Measurements from ENCODE around the gene RALGAPA1.

DNA sequence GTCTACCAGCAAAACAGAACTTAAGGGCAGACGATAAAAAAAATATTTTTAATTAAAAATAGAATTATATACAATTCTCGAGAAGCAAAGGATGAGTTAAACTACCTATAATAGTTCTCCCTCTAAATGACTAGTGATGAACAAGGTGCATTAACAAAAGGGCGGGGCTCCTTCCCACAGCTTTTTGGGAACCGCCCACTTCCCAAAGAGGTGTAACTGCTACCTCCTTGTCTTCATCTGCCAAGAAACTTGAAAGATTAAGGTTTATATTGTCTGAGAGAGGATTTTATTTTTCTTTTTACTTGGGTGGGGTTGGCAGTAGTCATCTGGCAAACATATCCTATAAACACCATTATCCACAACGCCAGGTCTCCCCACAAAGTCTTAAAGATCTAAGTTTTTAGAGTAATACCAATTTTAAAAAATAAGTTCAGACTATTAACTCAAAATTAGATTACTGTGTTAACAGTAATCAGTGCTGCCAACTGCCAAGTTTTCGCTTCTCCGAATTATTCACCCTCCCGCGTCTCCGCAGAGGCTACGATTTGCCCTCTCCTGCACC is 938 bp downstream of the RALGAPA1 start:
- TF ChIP-seq, protein P1, sequence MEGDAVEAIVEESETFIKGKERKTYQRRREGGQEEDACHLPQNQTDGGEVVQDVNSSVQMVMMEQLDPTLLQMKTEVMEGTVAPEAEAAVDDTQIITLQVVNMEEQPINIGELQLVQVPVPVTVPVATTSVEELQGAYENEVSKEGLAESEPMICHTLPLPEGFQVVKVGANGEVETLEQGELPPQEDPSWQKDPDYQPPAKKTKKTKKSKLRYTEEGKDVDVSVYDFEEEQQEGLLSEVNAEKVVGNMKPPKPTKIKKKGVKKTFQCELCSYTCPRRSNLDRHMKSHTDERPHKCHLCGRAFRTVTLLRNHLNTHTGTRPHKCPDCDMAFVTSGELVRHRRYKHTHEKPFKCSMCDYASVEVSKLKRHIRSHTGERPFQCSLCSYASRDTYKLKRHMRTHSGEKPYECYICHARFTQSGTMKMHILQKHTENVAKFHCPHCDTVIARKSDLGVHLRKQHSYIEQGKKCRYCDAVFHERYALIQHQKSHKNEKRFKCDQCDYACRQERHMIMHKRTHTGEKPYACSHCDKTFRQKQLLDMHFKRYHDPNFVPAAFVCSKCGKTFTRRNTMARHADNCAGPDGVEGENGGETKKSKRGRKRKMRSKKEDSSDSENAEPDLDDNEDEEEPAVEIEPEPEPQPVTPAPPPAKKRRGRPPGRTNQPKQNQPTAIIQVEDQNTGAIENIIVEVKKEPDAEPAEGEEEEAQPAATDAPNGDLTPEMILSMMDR (IDR thresholded peaks at IDR 0.05) = no peak
- no peak for TF ChIP-seq EZH2 (IDR thresholded peaks at IDR 0.05; ENCODE audit: borderline replicate concordance, insufficient read depth, low read depth, low read length, poor library complexity, severe bottlenecking)
